Lower leg skin (tissue), 3 donors: Measurements from ENCODE around the gene TMCO1.

Source experiments
- POLR2A ChIP-seq, 2 donors: fragments of 450-650 bp; IDR thresholded peaks; one replicate each; pipeline ENCODE4 v1.6.1; 2016 to 2017; ENCODE audit warnings: antibody characterized with exemption in 2 of 2, mild to moderate bottlenecking in 1 of 2, moderate library complexity in 1 of 2
- TF ChIP-seq, protein P1 (sequence below), 3 donors: fragments of 450-650 bp; IDR thresholded peaks; one replicate each; pipeline ENCODE4 v1.5.1; 2016; ENCODE audit warnings: antibody characterized with exemption in 3 of 3, mild to moderate bottlenecking in 3 of 3, moderate library complexity in 2 of 3

DNA sequence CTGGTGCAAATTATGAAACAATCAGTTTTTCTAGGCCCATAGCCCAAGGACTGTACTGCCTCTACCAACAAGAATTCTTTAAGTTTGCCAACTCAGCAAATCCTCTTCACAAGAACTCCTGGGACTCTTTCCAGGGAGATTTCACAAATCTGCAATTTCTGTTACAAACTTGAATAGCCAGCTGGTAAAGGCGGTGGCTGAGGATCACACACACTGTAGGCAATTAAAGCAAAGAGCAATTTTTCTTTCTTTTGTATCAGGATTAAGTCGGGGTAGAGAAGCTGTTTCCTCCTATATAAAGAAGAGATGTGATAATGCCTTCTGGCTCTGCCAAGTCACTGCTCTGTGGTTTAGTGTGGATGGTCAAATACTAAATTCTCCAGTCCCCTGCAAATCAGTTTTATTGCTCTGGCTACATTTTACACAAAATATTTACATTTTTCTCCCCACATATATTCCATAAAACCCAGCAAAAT, 72.0 kb downstream of the TMCO1 start:
- TF ChIP-seq, protein P1, sequence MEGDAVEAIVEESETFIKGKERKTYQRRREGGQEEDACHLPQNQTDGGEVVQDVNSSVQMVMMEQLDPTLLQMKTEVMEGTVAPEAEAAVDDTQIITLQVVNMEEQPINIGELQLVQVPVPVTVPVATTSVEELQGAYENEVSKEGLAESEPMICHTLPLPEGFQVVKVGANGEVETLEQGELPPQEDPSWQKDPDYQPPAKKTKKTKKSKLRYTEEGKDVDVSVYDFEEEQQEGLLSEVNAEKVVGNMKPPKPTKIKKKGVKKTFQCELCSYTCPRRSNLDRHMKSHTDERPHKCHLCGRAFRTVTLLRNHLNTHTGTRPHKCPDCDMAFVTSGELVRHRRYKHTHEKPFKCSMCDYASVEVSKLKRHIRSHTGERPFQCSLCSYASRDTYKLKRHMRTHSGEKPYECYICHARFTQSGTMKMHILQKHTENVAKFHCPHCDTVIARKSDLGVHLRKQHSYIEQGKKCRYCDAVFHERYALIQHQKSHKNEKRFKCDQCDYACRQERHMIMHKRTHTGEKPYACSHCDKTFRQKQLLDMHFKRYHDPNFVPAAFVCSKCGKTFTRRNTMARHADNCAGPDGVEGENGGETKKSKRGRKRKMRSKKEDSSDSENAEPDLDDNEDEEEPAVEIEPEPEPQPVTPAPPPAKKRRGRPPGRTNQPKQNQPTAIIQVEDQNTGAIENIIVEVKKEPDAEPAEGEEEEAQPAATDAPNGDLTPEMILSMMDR (IDR thresholded peaks at IDR 0.05): no peak
- TF ChIP-seq POLR2A (IDR thresholded peaks at IDR 0.05): no peak
